Measurements from ENCODE around the gene TAF4.

GRCh38 chr20:62007127-62007647 is 58.5 kb downstream of the TAF4 start:
- TF ChIP-seq CTCF (IDR thresholded peaks at IDR 0.05) (no peak), POLR2AphosphoS5 (IDR thresholded peaks at IDR 0.05; ENCODE audit: low read depth, low read length) (no peak), REST (IDR thresholded peaks at IDR 0.05; ENCODE audit: insufficient read depth in 1 of 2, low read depth in 2 of 2, low read length in 1 of 2) (no peak), TCF7L2 (IDR thresholded peaks at IDR 0.05; ENCODE audit: low read depth, low read length) (no peak)

All from Panc1 (cell line).